H9 (cell line): ENCODE measurements around the gene TEX2. TPM values are rescaled to one million over a fixed set of nuclear protein-coding genes. Genes with fewer than 3 reads are reported as not detected.

Source experiments
- DNase-seq: peaks from one replicate; pipeline ENCODE4 v3.0.0-alpha.2; 2017
- H2AFZ ChIP-seq: one replicate; pipeline ENCODE4 v1.6.1; 2013; ENCODE audit warnings: mild to moderate bottlenecking, low read length, control low read depth, moderate library complexity
- H2AK5ac ChIP-seq: 2 replicates; pipeline ENCODE4 v1.6.1; 2013; ENCODE audit warnings: low read length, control low read depth, mixed read lengths; ENCODE audit not compliant: insufficient read length
- H2BK120ac ChIP-seq: one replicate; pipeline ENCODE4 v1.6.1; 2013; ENCODE audit warnings: low read depth, mild to moderate bottlenecking, low read length, control low read depth, inconsistent platforms; ENCODE audit not compliant: poor library complexity, severe bottlenecking
- H2BK12ac ChIP-seq: 2 replicates; pipeline ENCODE4 v1.6.1; 2013; ENCODE audit warnings: low read length, control low read depth, mixed read lengths, low read depth; ENCODE audit not compliant: insufficient read length
- H2BK15ac ChIP-seq: 2 replicates; pipeline ENCODE4 v1.6.1; 2013; ENCODE audit warnings: low read depth, low read length, control low read depth
- H2BK20ac ChIP-seq: one replicate; pipeline ENCODE4 v1.6.1; 2013; ENCODE audit warnings: low read depth, mild to moderate bottlenecking, low read length, control low read depth, inconsistent platforms; ENCODE audit not compliant: poor library complexity, severe bottlenecking
- H2BK5ac ChIP-seq: 2 replicates; pipeline ENCODE4 v1.6.1; 2013; ENCODE audit warnings: low read length, control low read depth, mixed read lengths; ENCODE audit not compliant: insufficient read length
- H3K14ac ChIP-seq: 2 replicates; pipeline ENCODE4 v1.6.1; 2013; ENCODE audit warnings: low read length, control low read depth; ENCODE audit not compliant: insufficient read depth
- H3K18ac ChIP-seq: 2 replicates; pipeline ENCODE4 v1.6.1; 2013; ENCODE audit warnings: low read depth, mild to moderate bottlenecking, mixed read lengths, low read length, control low read depth; ENCODE audit not compliant: insufficient read length
- H3K23ac ChIP-seq: 2 replicates; pipeline ENCODE4 v1.6.1; 2013; ENCODE audit warnings: low read length, control low read depth, mixed read lengths, low read depth; ENCODE audit not compliant: insufficient read length
- H3K23me2 ChIP-seq: 2 replicates; pipeline ENCODE4 v1.6.1; 2013; ENCODE audit warnings: low read depth, mild to moderate bottlenecking, mixed read lengths, low read length, control low read depth; ENCODE audit not compliant: insufficient read length, poor library complexity, severe bottlenecking
- H3K27ac ChIP-seq: 2 replicates; pipeline ENCODE4 v1.5.1; 2013; ENCODE audit warnings: low read length, control low read depth, mixed read lengths, low read depth; ENCODE audit not compliant: insufficient read length
- H3K27me3 ChIP-seq: 2 replicates; pipeline ENCODE4 v1.6.1; 2013; ENCODE audit warnings: low read length, control low read depth, inconsistent platforms; ENCODE audit not compliant: insufficient read depth
- H3K4ac ChIP-seq: 2 replicates; pipeline ENCODE4 v1.6.1; 2013; ENCODE audit warnings: low read depth, mild to moderate bottlenecking, control low read depth, inconsistent platforms, low read length, moderate library complexity
- H3K4me1 ChIP-seq: 2 replicates; pipeline ENCODE4 v1.6.1; 2013; ENCODE audit warnings: low read length, control low read depth, inconsistent platforms; ENCODE audit not compliant: insufficient read depth
- H3K4me2 ChIP-seq: 2 replicates; pipeline ENCODE4 v1.6.1; 2013; ENCODE audit warnings: low read length, control low read depth, mixed read lengths; ENCODE audit not compliant: insufficient read length, insufficient read depth
- H3K56ac ChIP-seq: 2 replicates; pipeline ENCODE4 v1.6.1; 2013; ENCODE audit warnings: low read depth, mild to moderate bottlenecking, mixed read lengths, low read length, control low read depth; ENCODE audit not compliant: insufficient read length
- H3K79me1 ChIP-seq: 2 replicates; pipeline ENCODE4 v1.6.1; 2013; ENCODE audit warnings: low read depth, mild to moderate bottlenecking, moderate library complexity, low read length, control low read depth, inconsistent platforms; ENCODE audit not compliant: insufficient read depth, poor library complexity, severe bottlenecking
- H3K79me2 ChIP-seq: 2 replicates; pipeline ENCODE4 v1.6.1; 2013; ENCODE audit warnings: low read length, control low read depth, inconsistent platforms; ENCODE audit not compliant: insufficient read depth
- H3K9ac ChIP-seq: 2 replicates; pipeline ENCODE4 v1.6.1; 2013; ENCODE audit warnings: low read length, control low read depth, mixed read lengths; ENCODE audit not compliant: insufficient read length; ENCODE audit errors: extremely low read depth
- H3K9me3 ChIP-seq: one replicate; pipeline ENCODE4 v1.6.1; 2013; ENCODE audit warnings: low read depth, low read length, inconsistent platforms; ENCODE audit not compliant: control insufficient read depth
- H3T11ph ChIP-seq: one replicate; pipeline ENCODE4 v1.6.1; 2013; ENCODE audit warnings: mild to moderate bottlenecking, low read length, control low read depth, inconsistent platforms
- H4K20me1 ChIP-seq: one replicate; pipeline ENCODE4 v1.6.1; 2013; ENCODE audit not compliant: control insufficient read depth, insufficient read length, insufficient read depth
- H4K5ac ChIP-seq: 2 replicates; pipeline ENCODE4 v1.6.1; 2013; ENCODE audit warnings: low read depth, mild to moderate bottlenecking, mixed read lengths, low read length, control low read depth; ENCODE audit not compliant: insufficient read length
- H4K8ac ChIP-seq: replicated peaks from 2 replicates; pipeline ENCODE4 v1.6.1; 2013; ENCODE audit warnings: low read length, control low read depth, mixed read lengths, low read depth; ENCODE audit not compliant: insufficient read length
- H4K91ac ChIP-seq: 2 replicates; pipeline ENCODE4 v1.6.1; 2013; ENCODE audit warnings: low read depth, mild to moderate bottlenecking, moderate library complexity, mixed read lengths, low read length, control low read depth; ENCODE audit not compliant: insufficient read length
- H3K27ac Mint-ChIP-seq, 3 experiments: 2 replicates in 2 of 3; 3 replicates in 1 of 3; pipeline ENCODE4 v1.8.0; 2020 to 2021; ENCODE audit warnings: mixed read lengths in 3 of 3, mild to moderate bottlenecking in 1 of 3, moderate library complexity in 1 of 3
- H3K27me3 Mint-ChIP-seq: 2 replicates; pipeline ENCODE4 v1.8.0; 2021; ENCODE audit warnings: low read depth, mild to moderate bottlenecking, moderate library complexity, mixed read lengths
- H3K36me3 Mint-ChIP-seq, 3 experiments: 2 replicates in 2 of 3; 3 replicates in 1 of 3; pipeline ENCODE4 v1.8.0; 2020 to 2021; ENCODE audit warnings: low read depth in 3 of 3, mixed read lengths in 3 of 3; ENCODE audit not compliant: insufficient read depth in 1 of 3
- H3K4me1 Mint-ChIP-seq, 2 experiments: 2 replicates each; pipeline ENCODE4 v1.8.0; 2020; ENCODE audit warnings: mixed read lengths in 2 of 2
- H3K4me3 Mint-ChIP-seq, 2 experiments: 2 replicates in 1 of 2; 3 replicates in 1 of 2; pipeline ENCODE4 v1.8.0; 2020 to 2021; ENCODE audit warnings: mild to moderate bottlenecking in 2 of 2, mixed read lengths in 2 of 2, moderate library complexity in 1 of 2
- H3K9me3 Mint-ChIP-seq, 2 experiments: 2 replicates in 1 of 2; 3 replicates in 1 of 2; pipeline ENCODE4 v1.8.0; 2020; ENCODE audit warnings: mild to moderate bottlenecking in 2 of 2, mixed read lengths in 2 of 2, moderate library complexity in 1 of 2
- CTCF ChIP-seq: fragments of 200-600 bp; sonication (generic); conservative IDR thresholded peaks from 3 replicates; pipeline ENCODE4 v1.8.0; 2021; ENCODE audit warnings: antibody characterized with exemption, mild to moderate bottlenecking
- WGBS: extraction: QIAGEN DNeasy Blood & Tissue Kit; methylation state at CpG from one replicate; pipeline ENCODE4 v1.1.7; 2013; ENCODE audit warnings: missing lambda C conversion rate, low lambda C conversion rate, mixed read lengths; ENCODE audit not compliant: insufficient read length; ENCODE audit errors: extremely low coverage; 5-methylcytosine and 5-hydroxymethylcytosine counted together
- total RNA-seq: library from RNA; stranded (reverse); gene quantifications from 2 replicates; pipeline ENCODE4 v1.2.1, GENCODE V29; 2021

TEX2 gene
- total RNA-seq, 1 experiment from 2014 or later = 12.2 TPM

DNA sequence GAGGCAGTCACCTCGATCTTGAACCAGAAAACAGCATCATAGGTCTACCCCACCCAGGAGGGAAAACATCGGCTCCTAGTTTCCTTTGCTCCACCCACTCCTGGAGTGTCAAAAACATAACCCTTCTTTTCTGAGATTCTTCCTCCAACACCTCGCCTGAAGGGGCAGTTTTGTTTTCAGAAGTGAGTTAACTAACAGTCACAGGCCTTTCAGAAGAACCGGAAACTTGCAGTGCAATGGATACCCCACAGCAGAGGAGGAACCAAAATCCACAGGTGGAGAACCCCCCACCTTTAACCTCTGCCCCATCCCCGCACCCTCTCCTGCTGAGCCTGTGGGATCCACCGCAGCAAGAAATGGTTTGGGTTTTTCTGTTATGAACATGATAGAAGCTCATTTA, 7.8 kb upstream of the TEX2 start:
- no peak overlapping the region for H2AK5ac ChIP-seq
- no peak overlapping the region for H3K14ac ChIP-seq
- H4K20me1 ChIP-seq = no peaks in the 10 kb centered on the region
- Mint-ChIP-seq H3K4me3 (no peak overlapping the region), H3K36me3 (no peaks in the 10 kb centered on the region; a peak in 1 of 7 replicates), H3K9me3 (peaks cover 5% of the 10 kb centered on the region in 2 experiments; a peak in 2 of 5 replicates), H3K4me1 (peaks cover 6% of the 10 kb centered on the region in 2 experiments), H3K27ac (no peak overlapping the region), H3K27me3 (peaks cover 31% of the 10 kb centered on the region)
- no peak overlapping the region for H2BK20ac ChIP-seq
- H3K56ac ChIP-seq = no peak overlapping the region
- H2BK15ac ChIP-seq = no peak overlapping the region
- H2BK12ac ChIP-seq = no peak overlapping the region
- no peaks in the 10 kb centered on the region for H3K79me2 ChIP-seq
- H3K79me1 ChIP-seq = no peaks in the 10 kb centered on the region
- no peak overlapping the region for H2BK5ac ChIP-seq
- H3K23ac ChIP-seq = no peak overlapping the region
- TF ChIP-seq CTCF = no peak
- H4K8ac ChIP-seq = no peak overlapping the region
- H3K27me3 ChIP-seq = peaks cover 2% of the 10 kb centered on the region
- no peaks in the 10 kb centered on the region for H3K23me2 ChIP-seq
- H4K5ac ChIP-seq = no peak overlapping the region
- no peak overlapping the region for H3K4ac ChIP-seq
- DNase-seq = no peak
- no CpG with 5 or more reads among the region's 6 CpGs for WGBS
- no peak overlapping the region for H2AFZ ChIP-seq
- H3K9ac ChIP-seq = no peak overlapping the region
- no peaks in the 10 kb centered on the region for H3K9me3 ChIP-seq
- no peak overlapping the region for H4K91ac ChIP-seq
- no peak overlapping the region for H3K27ac ChIP-seq
- H3T11ph ChIP-seq = no peak overlapping the region
- H3K4me2 ChIP-seq = no peak overlapping the region
- H2BK120ac ChIP-seq = no peak overlapping the region
- H3K18ac ChIP-seq = no peak overlapping the region
- H3K4me1 ChIP-seq = no peaks in the 10 kb centered on the region
